ENCODE data around the gene RAVER2. TPM values are rescaled to one million over a fixed set of nuclear protein-coding genes. Genes with fewer than 3 reads are reported as not detected.
"Not testable (repeated sequence)": the region's sequence is repeated elsewhere in the genome, so short reads cannot be mapped to it uniquely, and the experiment has no call there.

RAVER2 gene
- total RNA-seq, 1 donor from 2014 or later = 7.5 TPM

GRCh38 chr1:64814427-64814826 lies 69.6 kb downstream of the RAVER2 start:
- no peak for DNase-seq

GRCh38 chr1:64817364-64817763 lies 72.5 kb downstream of the RAVER2 start:
- not testable (repeated sequence) for DNase-seq

GRCh38 chr1:64820572-64820971 lies 75.7 kb downstream of the RAVER2 start:
- not testable (repeated sequence) for DNase-seq

GRCh38 chr1:64822621-64823020 lies 77.7 kb downstream of the RAVER2 start:
- DNase-seq = no peak

DNA sequence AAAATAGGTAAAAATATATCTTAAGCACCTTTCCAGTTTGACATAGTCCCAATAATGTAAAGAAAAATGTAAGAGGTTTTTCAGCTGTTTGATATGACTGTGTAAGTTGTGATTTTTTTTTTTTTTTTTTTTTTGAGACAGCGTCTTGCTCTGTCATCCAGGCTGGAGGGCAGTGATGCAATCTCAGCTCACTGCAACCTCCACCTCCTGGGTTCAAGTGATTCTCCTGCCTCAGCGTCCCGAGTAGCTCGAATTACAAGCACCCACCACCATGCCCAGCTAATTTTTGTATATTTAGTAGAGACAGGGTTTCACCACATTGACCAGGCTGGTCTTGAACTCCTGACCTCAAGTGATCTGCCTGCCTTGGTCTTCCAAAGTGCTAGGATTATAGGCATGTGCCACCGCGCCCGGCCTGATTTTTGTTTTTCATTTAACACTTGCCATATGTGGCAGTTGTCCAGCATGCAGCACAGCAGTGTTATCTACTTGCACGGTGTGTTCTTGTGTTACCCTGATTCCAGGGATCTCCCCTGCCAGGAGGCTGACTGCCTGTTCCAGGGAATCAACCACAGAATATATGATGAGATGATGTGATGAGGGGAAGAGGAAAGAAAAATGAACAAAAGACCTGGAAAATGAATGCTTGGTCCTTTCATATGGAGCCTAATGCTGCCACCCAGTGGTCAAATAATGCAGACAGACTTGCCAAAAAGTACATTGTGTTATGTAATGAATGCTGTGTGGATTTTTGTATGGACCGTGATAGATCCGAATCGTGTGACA lies 79.0 kb downstream of the RAVER2 start:
- peak; percentile 87 for DNase-seq

DNA sequence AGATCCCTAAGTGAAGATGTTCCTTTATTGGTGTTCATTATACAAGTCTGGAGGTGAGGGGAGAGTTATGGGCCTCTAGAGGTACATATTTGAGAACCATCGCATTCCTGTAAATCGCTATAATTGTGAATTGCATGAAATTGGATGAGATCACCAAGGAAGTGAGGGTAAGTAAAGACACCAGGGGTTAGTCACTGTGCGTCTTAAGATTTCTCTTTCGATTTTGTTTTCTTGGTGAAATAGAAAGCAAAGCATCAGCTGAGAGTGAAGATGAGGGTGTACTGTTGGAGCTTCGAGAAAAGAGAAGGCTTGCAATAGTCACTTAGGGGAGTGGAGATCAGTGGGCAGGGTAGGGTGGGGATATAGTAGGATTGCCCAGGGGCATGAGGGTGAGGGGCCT lies 82.1 kb downstream of the RAVER2 start:
- DNase-seq = no peak

DNA sequence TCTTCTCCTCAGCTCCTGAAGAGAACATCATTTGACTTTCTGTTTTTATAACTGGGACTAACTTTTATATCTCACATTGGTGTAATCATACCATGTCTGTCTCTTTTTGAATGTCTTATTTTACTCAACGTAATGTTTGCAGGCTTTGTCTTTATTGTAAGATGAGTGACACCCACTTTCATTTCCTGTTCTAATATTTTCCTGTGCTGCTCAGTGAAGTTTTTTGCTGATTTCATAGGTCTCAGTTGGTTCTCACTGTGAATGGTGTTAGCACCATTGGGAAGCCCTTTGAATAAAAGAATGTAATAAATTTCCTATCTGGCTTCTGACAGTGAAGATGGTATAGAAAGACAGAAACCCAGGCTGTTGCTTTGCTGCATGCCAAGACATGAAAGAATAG lies 84.0 kb downstream of the RAVER2 start:
- peak; percentile 29 for DNase-seq

DNA sequence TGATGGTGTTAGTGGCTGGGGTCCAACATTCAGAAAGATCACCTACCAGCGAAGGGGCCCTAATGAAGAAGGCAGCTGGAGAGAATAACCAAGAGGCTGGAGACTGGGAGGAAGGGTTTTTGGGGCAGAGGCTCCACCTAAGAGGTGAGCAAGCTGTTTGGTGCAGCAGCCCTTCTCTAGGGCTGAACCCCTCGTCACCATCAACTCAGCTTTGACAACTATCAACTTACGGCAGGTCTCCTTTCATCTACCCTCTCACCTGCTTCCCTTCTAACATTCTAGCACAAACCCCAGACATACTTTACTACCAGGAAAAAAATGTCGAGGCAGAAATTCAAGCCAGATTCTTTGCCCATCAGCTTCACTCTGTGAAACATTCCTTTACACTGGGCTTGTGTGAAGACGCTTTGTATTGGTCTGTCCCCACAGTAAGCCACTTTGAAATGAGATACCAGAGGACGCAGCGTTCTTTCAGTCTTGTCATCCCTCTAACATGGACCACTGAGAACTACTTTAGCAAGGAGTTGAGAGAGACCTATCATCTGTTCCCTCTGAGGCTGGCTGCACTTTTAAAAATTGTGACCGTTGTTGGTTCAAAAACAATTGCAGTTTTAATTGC lies 84.6 kb downstream of the RAVER2 start:
- no peak for DNase-seq

GRCh38 chr1:64830030-64830651 lies 85.3 kb downstream of the RAVER2 start:
- DNase-seq = no peak

GRCh38 chr1:64834734-64835133 lies 89.9 kb downstream of the RAVER2 start:
- peak; percentile 39 for DNase-seq

DNA sequence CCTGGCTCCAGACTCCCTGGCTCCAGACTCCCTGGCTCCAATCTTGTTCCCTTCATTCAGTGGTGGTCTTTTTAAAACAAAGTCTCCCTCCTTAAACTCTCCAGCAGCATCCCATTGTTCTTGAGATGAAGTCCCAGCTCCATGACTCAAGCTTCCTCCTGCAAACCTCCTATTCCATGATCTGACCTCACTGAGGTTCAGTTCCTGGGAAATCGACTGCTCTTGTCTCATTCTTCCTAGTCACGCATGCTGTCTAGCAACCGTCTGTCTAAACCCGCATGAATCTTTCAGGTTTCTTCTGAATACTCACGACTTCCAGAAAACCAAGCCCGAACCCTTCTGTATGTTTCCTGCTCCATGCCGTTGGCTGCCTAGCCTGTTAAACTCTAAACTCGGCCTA lies 91.9 kb downstream of the RAVER2 start:
- peak; percentile 97 for DNase-seq

GRCh38 chr1:64838486-64838885 lies 93.6 kb downstream of the RAVER2 start:
- peak; percentile 97 for DNase-seq

GRCh38 chr1:64839261-64839660 lies 94.4 kb downstream of the RAVER2 start:
- DNase-seq = no peak

DNA sequence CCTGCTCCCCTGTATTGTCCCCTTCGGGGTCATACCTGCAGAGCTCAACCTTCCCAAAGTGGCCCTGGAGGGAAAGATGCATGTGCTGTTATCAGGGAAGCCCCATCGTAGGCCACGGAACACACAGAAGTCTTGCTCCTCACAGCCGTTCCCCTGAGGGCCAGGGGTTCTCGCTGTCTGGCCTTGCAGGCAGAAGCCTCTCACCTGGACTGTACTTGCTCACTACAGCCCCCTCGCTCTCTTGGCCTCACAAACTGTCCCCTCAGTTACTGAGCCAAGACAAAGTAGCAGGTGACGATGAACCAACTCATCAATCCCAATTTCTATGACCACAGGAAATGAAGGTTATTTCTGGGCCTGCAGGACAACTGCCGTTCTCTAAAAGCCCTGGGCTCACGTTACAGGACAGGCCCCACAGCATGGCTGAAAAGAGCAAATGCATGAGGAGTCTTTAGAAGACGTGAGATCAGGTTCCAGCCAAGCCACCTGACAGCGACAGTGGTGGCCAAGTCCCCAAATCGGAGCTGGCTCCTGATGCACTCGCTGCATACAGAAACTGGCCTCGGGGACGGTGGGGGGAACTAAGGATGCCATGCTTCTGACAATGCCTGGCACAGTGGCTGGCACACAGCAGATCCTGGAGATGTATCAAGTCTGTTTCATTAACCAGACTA lies 95.0 kb downstream of the RAVER2 start:
- DNase-seq = no peak

DNA sequence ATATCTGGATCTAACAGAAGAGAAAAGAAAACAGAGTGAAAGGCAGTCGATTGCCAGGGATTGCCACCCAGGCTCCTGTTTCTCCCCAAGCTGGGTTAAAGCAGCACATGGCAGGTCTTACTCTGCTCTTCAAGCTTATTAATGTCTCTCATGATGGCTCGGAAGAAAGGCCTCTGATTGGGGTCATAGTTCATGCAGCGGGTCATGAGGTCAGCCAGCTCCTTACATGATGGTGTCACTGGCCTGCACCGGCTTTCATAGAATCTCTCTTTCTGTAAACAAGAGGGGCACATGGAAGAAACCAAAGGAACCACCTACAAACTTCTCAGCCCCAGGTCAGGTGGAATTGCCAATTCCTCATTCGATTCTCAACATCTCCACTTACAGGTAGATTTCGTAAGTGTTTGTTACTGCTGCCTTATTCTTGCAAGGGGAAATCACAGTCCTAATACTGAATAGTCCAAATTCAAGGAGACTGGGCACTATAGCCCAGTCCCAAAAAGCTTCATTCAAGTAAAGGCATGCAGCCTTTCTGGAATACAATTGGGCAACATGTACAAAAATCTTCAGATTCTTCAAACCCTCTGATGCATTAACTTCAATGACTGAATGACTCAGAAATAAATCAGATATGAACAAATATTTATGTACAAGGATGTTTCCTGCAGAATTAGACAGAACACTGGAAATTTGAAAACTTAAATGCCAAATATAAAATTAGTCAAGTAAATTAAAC lies 96.6 kb downstream of the RAVER2 start:
- DNase-seq = no peak

DNA sequence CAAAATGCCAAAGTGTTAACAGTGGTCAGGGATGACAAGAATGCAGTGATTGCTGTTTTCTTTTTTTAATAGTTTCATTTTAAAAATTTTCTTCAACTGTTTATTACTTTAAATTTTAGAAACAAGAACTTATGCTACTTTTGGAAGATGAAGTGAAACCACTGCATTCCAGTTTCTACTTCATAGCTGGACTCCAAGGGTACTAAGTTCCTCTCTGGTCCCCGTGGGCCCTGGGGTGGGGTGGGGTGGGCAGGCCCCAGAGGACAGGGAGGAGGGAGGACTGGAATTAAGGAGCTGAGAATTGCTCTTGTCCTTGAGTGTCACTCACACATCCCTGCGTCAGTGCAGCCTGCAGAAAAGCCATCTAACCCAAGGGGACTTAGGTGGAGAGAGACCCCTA lies 97.3 kb downstream of the RAVER2 start:
- DNase-seq = no peak

- no peak for DNase-seq
These were observed 98.8 kb downstream of the RAVER2 start for GRCh38 chr1:64843675-64844074.

DNA sequence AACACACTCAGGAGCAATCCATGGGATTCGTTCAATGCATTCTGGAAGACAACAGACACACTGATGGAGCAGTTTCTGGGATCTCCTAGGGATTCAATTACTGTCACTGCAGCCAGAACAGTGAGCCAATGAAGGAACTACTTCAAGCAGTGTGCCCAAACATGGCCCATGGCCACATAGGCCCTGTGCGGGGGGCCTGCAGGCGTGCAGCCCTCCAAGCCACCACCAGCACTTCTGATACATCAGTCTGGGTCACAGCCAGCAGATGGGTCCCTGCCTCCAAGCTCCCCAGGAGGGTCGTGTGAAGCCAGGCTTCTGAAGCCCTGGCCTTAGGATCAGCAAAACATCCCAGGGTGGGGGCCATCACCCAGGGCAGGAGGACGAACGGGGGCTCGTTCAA lies 99.3 kb downstream of the RAVER2 start:
- no peak for DNase-seq

GRCh38 chr1:64844609-64845008 lies 99.7 kb downstream of the RAVER2 start:
- no peak for DNase-seq

DNA sequence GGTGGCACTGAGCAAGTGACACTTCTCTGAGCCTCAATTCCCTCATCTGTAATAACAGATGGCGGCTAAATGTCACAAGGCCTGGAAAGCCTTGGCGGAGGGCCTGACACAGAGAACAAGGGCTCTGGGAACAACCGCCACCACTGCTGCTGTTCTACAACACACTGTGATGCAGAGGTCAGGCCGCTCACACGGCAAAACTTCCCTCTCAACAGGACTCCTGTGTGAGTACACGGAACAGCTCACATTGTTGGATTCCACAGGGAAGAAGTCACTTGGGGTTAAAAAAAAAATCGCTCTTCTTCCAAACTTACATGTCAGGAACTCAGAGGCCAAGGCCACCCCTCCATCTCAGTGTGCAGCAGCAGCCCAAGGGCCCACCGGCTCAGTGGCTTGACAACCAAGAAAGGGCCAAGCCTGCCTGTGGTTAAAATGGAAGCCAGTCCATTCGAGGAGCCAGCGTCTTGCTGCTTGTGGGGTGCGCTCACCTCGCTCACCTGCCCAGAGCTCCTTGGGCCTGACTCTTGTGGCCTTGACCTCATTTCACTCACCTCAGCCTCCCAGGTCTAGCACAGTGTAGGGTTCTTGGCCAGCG lies 101.1 kb downstream of the RAVER2 start:
- DNase-seq = no peak

GRCh38 chr1:64846573-64847430 lies 101.9 kb downstream of the RAVER2 start:
- DNase-seq = no peak
